Fibroblast of lung (primary cell): Measurements from ENCODE around the gene RAB11FIP3.
"Not testable (repeated sequence)": the region's sequence is repeated elsewhere in the genome, so short reads cannot be mapped to it uniquely, and the experiment has no call there.

Experiments used
- EZH2 ChIP-seq: IDR thresholded peaks from 2 replicates; pipeline ENCODE4 v1.5.1; 2012; ENCODE audit warnings: low read length, control low read depth, mild to moderate bottlenecking; ENCODE audit errors: missing control alignments
- TF ChIP-seq, protein P1 (sequence below), 2 donors: IDR thresholded peaks in 1 of 2; conservative IDR thresholded peaks in 1 of 2; 1 replicate in 1 of 2; 2 replicates in 1 of 2; pipeline ENCODE4 v1.5.1; 2011 to 2012; ENCODE audit warnings: low read length in 2 of 2, control low read depth in 1 of 2, inconsistent platforms in 1 of 2, low read depth in 1 of 2, mild to moderate bottlenecking in 1 of 2

DNA sequence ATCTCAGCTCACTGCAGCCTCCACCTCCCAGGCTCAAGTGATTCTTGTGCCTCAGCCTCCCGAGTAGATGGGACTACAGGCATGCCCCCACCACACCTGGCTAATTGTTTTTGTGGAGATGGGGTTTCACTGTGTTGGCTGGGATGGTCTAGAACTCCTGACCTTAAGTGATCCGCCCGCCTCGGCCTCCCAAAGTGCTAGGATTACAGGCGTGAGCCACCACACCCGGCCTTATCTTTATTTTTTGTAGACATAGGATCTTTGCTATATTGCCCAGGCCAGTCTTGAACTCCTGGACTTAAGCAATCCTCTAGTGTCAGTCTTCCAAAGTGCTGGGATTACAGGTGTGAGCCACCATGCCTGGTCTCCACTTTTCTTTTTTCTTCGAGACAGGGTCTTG lies 44.0 kb downstream of the RAB11FIP3 start:
- TF ChIP-seq EZH2: not testable (repeated sequence)
- TF ChIP-seq, protein P1, sequence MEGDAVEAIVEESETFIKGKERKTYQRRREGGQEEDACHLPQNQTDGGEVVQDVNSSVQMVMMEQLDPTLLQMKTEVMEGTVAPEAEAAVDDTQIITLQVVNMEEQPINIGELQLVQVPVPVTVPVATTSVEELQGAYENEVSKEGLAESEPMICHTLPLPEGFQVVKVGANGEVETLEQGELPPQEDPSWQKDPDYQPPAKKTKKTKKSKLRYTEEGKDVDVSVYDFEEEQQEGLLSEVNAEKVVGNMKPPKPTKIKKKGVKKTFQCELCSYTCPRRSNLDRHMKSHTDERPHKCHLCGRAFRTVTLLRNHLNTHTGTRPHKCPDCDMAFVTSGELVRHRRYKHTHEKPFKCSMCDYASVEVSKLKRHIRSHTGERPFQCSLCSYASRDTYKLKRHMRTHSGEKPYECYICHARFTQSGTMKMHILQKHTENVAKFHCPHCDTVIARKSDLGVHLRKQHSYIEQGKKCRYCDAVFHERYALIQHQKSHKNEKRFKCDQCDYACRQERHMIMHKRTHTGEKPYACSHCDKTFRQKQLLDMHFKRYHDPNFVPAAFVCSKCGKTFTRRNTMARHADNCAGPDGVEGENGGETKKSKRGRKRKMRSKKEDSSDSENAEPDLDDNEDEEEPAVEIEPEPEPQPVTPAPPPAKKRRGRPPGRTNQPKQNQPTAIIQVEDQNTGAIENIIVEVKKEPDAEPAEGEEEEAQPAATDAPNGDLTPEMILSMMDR (conservative IDR thresholded peaks at IDR 0.05 in 1 of 2, IDR thresholded peaks at IDR 0.05 in 1 of 2; ENCODE audit: low read depth in 1 of 2, low read length in 2 of 2): not testable (repeated sequence)
